Pons (tissue), 1 donor: ENCODE measurements around the gene TOR3A.

Experiments used
- DNase-seq: peaks from one replicate; pipeline ENCODE4 v3.0.0-alpha.2; 2016; ENCODE audit warnings: low spot score

Gene TOR3A

DNA sequence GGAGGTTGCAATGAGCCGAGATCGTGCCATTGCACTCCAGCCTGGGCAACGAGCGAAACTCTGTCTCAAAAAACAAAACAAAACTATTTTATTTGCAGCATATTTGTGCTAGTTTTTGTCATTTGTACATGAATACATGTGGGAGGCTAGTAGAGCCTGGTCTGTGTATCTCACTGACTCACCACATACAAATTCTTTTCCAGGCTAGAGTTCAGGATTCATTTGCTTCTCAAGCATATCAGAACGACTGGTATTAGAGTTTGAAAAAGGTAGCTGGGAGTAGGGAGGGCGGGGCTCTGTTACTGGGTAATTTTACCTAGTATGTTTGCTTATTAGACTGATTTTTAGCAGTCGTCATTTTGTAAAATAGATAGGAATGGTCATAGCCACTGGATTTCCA lies 4.5 kb upstream of the TOR3A start:
- no peak for DNase-seq

DNA sequence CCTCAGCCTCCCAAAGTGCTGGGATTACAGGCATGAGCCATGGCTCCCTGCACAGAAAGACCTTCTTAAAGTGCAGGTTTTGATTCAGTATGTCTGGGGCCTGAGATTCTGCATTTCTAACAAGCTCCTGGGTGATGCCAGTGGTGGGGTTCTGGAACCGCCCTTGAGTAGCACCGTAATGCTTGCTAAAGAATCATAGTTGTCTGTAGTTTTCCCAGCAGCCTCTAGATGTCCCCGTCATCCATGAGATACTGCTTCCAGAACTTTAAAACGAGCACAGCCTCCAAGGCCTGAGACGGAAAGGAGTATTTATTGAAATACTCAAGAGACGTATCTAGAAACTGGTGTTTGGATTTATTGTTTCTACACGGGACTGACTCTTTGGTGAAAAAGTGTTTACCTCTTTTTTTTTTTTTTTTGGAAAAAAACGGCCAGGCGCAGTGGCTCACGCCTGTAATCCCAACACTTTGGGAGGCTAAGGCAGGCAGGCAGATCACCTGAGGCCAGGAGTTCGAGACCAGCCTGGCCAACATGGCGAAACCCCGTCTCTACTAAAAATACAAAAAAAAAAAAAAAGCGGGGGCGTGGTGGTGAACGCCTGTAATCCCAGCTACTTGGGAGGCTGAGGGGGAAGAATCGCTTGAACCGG lies 2.6 kb upstream of the TOR3A start:
- peak; percentile 85 for DNase-seq

DNA sequence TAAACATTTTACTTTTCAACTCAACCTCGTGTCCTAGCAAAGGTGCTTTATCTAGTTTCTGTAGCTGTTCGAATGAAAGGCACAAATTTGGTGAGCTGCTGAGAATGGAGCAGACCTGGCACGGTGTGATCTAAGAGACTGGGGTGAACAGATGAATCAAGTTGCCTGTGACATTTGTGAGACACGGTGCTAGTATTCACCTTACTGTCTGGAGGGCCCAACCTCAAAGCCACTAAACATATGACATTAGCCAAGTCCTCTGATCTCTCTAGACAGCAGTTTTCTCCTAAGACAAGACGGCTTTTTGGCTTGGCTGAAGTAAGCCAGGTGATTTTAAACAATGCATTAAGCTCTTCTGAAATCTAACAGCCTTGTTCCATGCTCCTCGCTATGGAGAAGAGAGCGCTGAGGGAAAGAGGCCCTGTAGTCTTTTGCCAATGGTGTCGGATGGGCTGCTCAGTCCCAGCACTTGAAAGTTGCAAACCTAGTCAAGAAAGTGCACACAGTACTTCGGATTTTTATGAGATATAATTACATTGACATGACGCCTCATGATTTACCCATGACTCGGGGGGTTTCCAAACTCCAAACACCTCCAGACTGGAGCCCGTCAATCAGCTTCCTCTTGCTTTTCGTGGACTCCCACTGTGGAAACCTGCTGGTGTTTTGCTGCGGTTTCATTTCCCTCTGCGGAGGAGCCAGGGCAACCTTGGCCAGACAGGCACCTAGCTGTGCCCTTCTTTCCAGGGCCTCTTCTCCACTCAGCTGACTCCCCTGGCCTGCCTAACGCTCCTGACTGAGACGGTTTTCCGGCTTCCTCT lies 794 bp upstream of the TOR3A start:
- DNase-seq = no peak

DNA sequence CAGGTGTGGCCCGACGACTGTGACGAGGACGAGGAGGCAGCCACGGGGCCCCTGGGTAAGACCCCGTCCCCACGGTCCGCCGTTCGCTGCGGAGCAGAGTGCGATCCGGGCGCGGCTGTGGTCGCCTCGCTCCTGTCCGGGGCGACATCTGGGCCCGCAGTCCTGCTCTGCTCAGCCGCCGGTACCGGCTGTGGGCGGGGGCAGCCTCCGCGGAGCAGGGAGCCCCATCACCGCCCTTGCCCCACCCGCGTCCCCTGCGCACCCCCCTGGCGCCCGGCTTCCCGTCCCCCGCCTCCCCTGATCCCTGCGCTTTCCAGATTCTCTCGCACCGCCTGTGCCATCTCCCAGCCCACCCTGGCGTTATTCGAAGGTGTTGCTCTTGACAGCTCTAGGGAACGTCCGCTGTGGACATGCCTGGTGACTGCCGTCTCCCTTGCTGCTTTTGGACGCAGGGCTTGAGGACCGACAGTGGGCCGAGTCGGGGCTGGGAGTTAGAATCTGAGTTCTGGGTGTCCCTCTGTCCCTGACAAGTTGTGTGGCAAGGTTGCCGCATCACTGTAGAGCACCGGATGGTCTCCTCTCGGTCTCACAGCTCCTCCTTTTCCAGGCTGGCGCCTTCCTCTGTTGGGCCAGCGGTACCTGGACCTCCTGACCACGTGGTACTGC lies 596 bp downstream of the TOR3A start:
- DNase-seq = peak; percentile 18

DNA sequence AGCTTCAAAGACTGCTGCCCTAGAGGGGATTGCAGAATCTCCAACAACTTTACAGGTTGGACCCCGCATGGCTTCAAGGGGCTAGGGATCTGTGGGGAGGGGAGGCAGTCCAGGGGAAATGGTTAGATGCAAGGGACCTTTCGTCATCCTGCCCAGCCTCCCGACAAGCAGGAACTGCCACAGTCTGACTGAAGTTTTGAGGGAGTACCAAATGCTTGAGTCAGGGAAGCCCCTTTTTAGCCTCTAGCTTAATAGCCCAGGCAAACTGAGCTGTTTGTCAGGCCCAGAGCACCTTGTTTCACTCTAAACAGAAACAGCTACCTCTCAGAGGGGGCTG lies 1.1 kb downstream of the TOR3A start:
- no peak for DNase-seq

DNA sequence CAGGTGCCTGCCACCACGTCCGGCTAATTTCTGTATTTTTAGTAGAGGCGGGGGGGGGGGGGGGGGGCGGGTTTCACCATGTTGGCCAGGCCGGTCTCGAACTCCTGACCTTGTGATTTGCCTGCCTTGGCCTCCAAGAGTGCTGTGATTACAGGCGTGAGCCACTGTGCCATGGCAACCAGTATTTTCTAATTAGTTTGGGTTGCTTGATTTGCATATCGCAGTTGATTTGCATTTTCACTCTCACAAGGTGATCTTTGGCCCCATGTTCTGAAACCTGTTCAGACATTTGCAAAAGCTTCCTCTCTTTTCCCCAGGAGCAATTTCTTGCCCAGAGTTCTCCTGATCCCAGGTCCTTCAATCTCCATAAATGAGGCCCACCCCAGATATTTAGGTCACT lies 1.7 kb downstream of the TOR3A start:
- DNase-seq = no peak

DNA sequence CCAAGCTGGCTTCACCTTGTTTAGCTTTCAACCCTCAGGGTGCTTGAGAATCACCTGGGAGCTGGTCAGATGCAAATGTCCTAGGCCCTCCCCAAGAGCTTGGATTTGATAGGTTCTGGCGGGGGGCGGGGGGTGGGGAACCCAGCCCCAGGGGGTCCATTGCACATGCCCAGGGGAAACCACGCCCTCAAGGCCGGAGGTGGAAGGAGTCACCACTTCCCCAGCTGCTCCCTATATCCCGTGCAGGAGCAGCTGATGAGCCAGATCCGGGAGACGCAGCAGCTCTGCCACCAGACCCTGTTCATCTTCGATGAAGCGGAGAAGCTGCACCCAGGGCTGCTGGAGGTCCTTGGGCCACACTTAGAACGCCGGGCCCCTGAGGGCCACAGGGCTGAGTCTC lies 5.8 kb downstream of the TOR3A start:
- no peak for DNase-seq

DNA sequence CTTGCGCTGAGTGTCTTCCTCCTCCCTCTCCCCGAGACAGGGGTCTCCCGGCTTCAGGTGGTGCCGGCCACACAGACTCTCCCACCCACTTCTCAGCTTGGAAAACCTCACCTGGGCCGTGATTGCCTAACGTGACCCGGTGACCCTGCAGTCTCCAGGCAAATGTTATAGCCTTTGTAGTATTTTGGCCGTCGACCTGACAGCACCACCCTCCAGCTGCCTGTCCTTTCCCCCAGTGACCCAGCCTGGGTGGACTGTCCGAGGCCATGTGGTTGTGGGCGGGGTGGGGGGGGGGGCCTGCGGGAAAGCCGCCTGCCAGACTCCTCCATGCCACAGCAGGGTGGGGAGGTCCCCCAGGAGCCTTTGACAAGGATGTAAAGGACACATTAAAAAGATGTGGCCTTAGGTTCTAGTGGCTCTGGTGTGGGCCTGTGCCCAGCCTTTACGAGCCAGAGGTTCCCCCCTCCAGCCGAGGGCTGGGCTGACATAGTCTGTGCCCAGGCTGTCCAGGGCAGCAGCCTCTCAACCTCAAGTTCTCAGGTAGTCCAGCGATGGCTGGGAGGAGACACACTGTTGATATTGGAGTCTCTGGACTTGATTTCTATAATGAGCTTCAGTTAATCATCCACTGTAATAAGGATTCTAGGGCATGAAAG lies 8.1 kb downstream of the TOR3A start:
- DNase-seq = no peak

DNA sequence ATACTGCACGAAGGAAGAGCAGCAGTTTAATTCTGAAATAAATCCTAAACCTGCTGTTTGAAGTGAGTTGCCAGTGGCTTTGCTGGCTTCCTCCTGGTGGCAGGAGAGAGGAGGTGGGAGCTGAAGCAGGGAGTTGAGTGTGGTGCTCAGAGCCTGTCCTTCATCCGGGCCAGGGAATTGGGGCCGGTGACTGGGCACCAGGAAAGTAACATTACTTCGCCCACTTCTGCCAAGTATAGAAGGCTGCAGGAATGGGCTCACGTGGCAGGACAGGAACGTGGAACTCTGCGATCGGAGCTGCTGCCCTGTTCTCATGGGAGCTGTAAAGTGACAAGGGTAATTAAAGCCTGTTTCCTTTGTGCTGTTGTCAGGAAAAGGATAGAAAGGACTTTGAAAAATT lies 8.7 kb downstream of the TOR3A start:
- DNase-seq = no peak

DNA sequence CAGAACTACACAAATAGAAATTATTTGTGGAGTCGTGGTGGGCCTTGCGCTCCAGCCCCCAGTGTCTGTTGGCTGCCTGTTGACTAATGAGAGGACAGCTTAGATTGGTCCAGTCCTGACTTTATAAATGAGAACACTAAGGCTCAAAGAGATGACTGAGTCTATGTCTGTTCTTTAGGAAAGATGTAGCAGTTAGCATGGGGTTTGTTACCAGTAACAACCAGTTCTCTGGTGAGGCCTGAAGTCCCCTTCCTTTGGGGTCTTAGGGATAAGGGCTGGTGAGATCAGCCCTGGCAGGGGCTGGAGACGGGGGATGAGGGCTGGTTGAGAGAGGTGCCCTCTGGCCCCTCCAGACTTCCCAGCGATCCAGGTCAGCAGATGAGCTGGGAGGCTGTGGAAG lies 9.1 kb downstream of the TOR3A start:
- DNase-seq = no peak

DNA sequence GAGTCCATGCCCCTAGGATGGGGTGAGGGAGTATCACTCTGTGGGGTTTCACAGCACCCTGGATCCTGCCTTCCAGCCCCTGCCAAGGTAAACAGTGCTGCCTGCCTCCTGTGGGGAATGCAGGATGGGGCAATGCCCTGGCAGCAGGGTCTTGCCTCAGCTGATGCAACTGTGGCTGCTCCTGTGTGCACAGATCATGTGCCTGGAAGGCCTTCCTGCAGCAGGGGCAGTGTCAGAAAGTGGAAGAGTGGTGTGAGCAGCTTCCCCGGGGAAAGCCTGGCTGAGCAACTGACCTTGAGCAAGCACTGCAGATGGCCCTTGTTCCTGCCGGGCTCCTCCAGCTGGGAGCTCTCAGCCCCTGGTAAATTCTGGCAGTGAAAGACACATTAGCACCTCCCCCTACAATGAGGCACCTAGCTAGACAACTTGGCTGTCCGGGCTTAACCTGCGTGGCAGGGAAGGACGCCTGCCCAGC lies 9.9 kb downstream of the TOR3A start:
- DNase-seq = no peak

DNA sequence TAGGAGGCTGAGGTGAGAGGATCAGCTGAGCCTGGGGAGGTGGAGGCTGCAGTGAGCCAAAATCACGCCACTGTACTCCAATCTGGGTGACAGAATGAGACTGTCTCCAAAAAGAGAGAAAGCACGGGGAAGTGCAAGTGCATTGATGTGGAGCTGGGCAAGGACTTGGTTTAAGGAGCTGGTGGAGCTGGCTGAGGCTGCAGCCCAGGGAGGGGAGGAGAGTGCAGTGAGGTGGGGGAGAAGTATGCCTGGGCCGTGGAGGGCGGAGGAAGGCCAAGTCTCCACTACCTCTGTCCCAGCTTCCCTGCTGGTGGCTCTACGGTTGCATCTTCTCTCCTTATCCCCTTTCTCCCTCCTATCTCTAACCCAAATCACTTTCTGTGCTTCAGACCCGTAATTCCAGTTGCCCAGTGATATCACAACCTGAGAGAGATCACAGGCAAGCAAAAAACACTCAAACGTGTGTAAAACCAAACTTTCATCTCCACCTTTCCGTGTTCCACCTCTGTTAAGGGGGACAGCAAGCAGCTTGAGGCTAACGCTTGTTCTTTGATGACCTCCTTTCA lies 11.1 kb downstream of the TOR3A start:
- no peak for DNase-seq

DNA sequence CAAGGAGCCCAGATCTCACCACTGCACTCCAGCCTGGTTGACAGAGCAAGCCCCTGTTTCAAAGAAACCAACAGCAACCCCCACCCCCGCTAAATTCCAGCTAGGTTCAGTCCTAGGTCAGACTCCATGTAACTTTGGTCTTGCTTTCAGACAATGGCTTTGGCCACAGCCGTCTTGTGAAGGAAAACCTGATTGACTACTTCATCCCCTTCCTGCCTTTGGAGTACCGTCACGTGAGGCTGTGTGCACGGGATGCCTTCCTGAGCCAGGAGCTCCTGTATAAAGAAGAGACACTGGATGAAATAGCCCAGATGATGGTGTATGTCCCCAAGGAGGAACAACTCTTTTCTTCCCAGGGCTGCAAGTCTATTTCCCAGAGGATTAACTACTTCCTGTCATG lies 12.9 kb downstream of the TOR3A start:
- no peak for DNase-seq

DNA sequence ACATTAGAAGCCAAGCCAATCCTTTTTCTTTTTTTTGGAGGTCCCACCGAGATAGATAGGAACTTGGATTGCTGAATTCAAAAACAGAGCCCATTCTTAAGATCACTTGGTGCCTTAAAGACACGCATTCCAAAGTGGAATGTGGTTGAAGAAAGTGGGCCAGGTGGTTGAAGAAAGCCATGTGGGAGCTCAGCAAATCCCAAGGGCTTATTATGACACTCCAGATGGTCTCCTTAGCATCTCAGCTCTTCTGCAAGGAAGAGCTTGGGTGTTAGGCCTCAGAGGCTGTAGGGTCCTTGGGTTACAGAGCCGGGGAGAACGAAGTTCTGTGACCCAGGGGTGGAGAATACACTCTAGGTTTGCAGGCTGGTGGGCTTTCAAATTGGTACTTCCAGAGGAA lies 13.5 kb downstream of the TOR3A start:
- DNase-seq = no peak

DNA sequence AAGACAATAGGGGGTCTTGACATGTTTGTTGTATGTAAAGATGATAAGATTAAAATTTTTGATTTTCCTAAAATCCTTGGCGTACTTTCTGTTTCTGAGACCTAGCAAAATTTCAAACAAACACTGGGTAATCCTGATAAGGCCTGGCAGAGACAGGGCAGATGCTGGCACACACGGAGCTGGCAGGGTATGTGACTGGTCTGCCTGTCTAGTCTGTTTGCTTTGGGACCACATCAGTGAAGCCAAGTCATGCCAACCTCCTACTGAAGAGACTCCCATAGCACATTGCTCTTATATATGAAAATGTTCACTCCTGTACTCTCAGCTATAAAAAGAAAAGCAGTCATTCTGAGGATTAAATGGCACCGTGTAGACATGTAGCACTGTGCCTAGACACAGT lies 14.1 kb downstream of the TOR3A start:
- no peak for DNase-seq

DNA sequence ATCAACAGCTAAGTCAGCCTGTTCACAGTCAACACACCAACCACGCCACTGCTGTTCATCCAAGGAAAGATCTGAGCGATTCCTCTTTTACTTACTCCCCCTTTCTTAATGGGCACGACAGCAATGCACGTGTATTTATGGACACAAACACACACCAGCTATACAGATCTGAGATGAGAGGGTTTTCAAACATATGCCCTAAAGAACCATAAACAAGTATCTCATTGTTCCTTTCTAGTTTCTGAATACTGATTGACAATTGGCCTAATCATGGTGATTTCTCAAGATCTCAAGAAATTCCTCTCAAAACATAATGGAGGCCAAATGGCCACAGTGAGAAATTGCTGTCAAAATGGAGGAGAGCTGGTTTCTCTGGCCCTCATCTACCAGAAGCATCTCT lies 18.0 kb downstream of the TOR3A start:
- DNase-seq = no peak

DNA sequence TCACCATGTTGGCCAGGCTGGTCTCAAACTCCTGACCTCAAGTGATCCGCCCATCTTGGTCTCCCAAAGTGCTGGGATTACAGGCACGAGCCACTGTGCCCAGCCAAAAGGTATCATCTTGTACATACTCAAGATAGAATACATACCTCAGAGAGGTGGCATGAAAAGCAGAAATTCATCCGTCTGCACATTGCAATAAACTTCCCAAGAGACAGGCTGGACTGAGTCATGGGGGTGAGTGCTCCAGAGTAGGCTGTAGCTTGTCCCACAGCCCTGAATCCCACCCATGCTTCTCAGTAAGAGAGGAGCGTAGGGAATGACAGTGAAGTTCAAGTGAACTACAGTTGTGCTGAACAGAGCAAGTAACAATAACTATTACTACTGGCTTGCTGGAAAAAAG lies 19.7 kb downstream of the TOR3A start:
- no peak for DNase-seq

DNA sequence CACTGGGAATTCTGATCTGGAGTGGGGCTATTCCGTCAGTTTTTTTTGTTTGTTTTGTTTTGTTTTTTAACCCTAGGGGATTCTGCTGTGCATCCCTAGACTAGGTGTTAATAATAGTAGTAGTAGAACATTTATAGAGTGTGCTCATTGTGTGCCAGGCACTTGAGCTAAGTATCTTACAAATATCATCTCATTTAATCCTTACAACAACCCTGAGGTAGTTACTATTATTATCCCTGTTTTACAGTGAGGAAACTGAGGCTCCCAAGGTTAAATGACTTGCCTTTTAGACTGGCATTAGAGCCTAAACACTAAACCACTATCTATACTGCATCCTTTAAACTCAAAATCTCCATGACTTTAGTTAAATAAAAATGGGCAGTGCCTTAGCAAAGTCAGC lies 22.1 kb downstream of the TOR3A start:
- DNase-seq = no peak

DNA sequence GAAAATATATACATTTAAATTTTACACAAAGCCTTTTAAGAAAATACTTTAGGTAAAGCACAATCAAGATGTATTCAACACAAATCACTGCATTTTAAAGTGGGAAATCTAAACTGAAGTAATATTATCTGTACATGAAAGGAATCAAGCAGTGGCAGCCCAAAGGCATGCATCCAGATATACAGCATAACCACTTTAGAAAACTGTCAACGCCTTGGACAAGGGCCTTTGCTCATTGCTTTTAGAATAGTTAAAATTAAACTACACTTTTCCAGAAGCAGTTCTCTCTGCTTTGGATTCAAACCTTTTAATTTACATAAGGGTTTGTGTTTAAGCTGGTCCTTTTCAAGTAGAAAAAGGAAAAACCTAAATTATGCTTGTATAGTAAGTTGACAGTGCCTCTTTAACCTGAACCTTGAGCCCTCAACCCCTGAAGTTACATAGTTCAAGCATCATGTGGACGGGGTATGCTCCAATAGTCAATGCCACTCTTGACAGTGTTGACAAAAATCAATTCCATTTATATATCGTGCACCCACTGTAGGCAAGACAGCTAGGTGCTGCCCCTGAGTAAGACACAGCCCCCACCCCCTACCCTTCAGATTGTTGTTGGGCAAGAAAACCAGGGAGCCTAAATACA lies 22.9 kb downstream of the TOR3A start:
- DNase-seq = no peak

DNA sequence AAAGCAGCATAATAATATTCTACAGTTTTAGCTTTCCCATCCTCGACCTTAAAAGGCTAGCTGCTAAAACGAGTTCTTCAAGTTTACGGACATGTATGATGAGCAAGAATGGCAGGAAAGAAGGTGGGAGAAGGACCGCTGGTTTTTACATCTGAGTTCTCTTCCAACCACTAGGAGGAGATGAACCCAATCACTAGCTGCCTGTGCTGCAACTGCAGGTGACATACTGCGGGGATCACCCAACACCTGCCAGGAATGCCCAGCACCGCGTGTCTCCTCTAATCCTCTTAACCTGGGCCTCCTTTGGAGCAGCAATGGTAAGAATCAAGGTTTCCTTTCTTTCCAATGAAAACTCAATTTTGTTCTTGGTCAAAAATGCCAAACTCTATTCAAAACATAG lies 23.5 kb downstream of the TOR3A start:
- DNase-seq = no peak

DNA sequence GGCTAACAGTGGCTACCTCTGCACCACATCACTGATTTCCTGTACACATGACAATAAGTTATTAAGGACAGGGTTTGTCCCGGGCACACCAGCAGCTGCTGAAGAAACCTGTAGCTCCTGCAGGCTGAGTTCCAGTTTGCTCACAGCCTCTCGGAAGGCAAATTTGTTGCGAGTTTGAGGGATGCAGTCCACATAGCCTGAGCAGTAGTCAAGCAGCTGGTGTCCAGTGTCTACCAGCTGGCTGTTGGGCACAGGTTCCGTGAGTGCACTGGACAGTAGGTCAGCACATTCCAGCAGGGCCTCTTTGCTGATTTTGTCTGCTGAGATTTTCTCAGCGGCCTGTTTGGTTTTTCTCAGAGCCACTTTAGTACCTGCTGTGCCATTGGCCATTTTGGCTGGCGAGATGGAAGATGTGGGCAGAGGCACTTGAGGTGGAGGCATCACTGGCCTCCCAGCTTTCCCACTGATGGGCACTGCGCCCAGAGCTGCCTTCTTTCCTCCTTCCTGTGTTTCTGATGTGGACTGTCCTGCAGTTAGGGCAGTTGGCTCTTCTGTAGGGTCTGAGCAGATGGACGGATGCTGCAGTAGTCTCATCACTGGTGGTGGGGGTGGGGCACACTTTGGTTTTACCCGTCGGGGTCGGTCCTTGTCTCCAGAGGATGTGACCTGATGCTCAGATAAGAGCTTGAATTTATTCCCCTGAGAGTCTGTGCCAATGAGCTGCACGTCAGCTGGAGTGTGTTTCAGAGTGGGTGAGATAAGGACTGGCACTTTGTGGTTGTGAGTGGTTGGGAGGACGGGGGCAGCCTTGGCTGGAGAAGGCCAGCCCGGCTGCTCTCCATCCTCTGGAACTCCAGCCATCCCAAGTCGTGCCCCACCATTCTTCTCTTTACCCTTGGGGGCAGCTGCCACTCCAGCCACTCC lies 26.1 kb downstream of the TOR3A start:
- no peak for DNase-seq
